ENCODE data around the gene IGSF8.

GRCh38 chr1:160082487-160082886, 15.9 kb downstream of the IGSF8 start:
- TF ChIP-seq POLR2A (IDR thresholded peaks at IDR 0.05; ENCODE audit: low read depth, low read length) (no peak), CTCF (IDR thresholded peaks at IDR 0.05; ENCODE audit: extremely low read depth in 1 of 2, insufficient read depth in 1 of 2, low read depth in 1 of 2, low read length in 2 of 2) (no peak), EZH2 (IDR thresholded peaks at IDR 0.05; ENCODE audit: borderline replicate concordance, low read depth, low read length, severe bottlenecking) (no peak), JUN (IDR thresholded peaks at IDR 0.05; ENCODE audit: borderline replicate concordance, insufficient read depth, insufficient read length, low read depth) (no peak), POLR2AphosphoS5 (IDR thresholded peaks at IDR 0.05; ENCODE audit: insufficient read depth, low read depth, low read length) (no peak), MAX (IDR thresholded peaks at IDR 0.05; ENCODE audit: insufficient read depth, insufficient read length) (no peak), MYC (IDR thresholded peaks at IDR 0.05; ENCODE audit: low read depth, low read length) (no peak), FOS (IDR thresholded peaks at IDR 0.05; ENCODE audit: borderline replicate concordance, insufficient read depth, low read length) (no peak), GATA2 (IDR thresholded peaks at IDR 0.05; ENCODE audit: insufficient read depth, insufficient read length, low read depth, low read length) (no peak)
